Stomach (tissue), 9 donors: ENCODE measurements around the gene PIN1. TPM values are rescaled to one million over a fixed set of nuclear protein-coding genes. Genes with fewer than 3 reads are reported as not detected.

Experiments used
- DNase-seq, 2 donors: peaks; one replicate each; pipeline versions ENCODE4 v3.0.0 to v3.0.0-alpha.2; 2013 to 2019
- H3K27ac ChIP-seq, 5 donors: fragments of 200-600 bp in 4 of 5; sonication (generic) in 4 of 5; one replicate each; pipeline ENCODE4 v1.5.1; 2013 to 2019; ENCODE audit warnings: mild to moderate bottlenecking in 1 of 5, moderate library complexity in 1 of 5
- H3K27me3 ChIP-seq, 3 donors: fragments of 200-600 bp; sonication (generic); one replicate each; pipeline ENCODE4 v1.5.1; 2017 to 2019; ENCODE audit warnings: mixed run types in 1 of 3
- H3K36me3 ChIP-seq, 4 donors: fragments of 200-600 bp; sonication (generic); 1 replicate in 3 of 4; 2 replicates in 1 of 4; pipeline ENCODE4 v1.5.1; 2016 to 2019
- H3K4me1 ChIP-seq, 4 donors: fragments of 200-600 bp; sonication (generic); one replicate each; pipeline ENCODE4 v1.5.1; 2016 to 2019
- H3K4me3 ChIP-seq, 4 donors: fragments of 200-600 bp; sonication (generic) in 3 of 4; one replicate each; pipeline ENCODE4 v1.5.1; 2016 to 2019; ENCODE audit warnings: mild to moderate bottlenecking in 1 of 4
- H3K9me3 ChIP-seq, 4 donors: fragments of 200-600 bp; sonication (generic); one replicate each; pipeline ENCODE4 v1.5.1; 2016 to 2019
- EP300 ChIP-seq: sonication (generic); formaldehyde crosslinking; IDR thresholded peaks from one replicate; pipeline ENCODE4 v1.6.1; 2017; ENCODE audit warnings: antibody characterized with exemption
- POLR2A ChIP-seq, 4 donors: fragments of 450-650 bp; IDR thresholded peaks; one replicate each; pipeline ENCODE4 v1.6.1; 2016; ENCODE audit warnings: antibody characterized with exemption in 4 of 4, control low read depth in 2 of 4, mild to moderate bottlenecking in 1 of 4, moderate library complexity in 1 of 4
- POLR2AphosphoS5 ChIP-seq, 3 donors: sonication (generic); formaldehyde crosslinking; IDR thresholded peaks; one replicate each; pipeline ENCODE4 v1.6.1; 2016; ENCODE audit warnings: antibody characterized with exemption in 3 of 3
- WGBS, 5 donors: extraction: QIAGEN DNeasy Blood & Tissue Kit in 3 of 5; methylation state at CpG; one replicate each; pipeline versions ENCODE4 v1.1.5 to v1.1.7; 2013 to 2018; 5-methylcytosine and 5-hydroxymethylcytosine counted together
- intact Hi-C: fragments of 100-400 bp; cut with DNase I; formaldehyde crosslinking; loops from one replicate; pipeline ENCODE4 v1.15.1; 2023; ENCODE audit warnings: low total_unique reads
- polyA plus RNA-seq, 3 donors: library from polyadenylated mRNA; stranded (reverse); fragments of 200-250 nt; gene quantifications; one replicate each; pipeline ENCODE4 v1.2.3, GENCODE V29; 2013
- total RNA-seq, 5 donors: library from RNA; depleted of rRNA; stranded (reverse); fragments of >200 nt; gene quantifications; one replicate each; pipeline versions ENCODE4 v1.1.0 to v1.2.3, GENCODE V29; 2014 to 2016
- TF ChIP-seq, protein P1 (sequence below), 7 experiments: fragments of 450-650 bp in 4 of 7; fragments of 200-600 bp in 3 of 7; sonication (generic) in 3 of 7; IDR thresholded peaks; one replicate each; pipeline ENCODE4 v1.5.1; 2016 to 2019; ENCODE audit warnings: antibody characterized with exemption in 7 of 7, control low read depth in 2 of 7, mild to moderate bottlenecking in 1 of 7
- donor health status: healthy with polysubstance abuse.
- donor health status: Bipolar disorder and iron deficiency.
- donor health status: healthy.

The PIN1 gene
- total and polyA plus RNA-seq, 8 donors: 24.2 to 105 (median 82.8) TPM

DNA sequence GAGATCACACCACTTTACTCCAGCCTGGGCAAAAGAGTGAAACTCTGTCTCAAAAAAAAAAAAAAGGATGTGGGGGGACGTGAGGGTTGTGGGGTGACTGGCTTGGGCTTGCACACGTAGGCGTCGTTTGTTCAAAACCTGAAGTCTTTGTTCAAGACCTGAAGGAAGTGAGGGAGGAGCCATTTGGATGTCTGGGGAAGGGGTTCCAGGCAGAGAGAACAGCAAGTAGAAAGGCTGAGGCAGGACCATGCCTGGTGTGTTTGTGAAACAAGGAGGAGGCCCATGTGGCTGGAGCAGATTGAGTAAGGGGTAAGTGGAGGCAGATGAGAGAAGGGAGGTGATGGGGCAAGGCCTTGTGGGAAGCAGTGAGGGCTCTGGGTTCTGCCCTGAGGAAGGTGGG lies 27.8 kb downstream of the PIN1 start:
- DNase-seq: no peak
- TF ChIP-seq, protein P1, sequence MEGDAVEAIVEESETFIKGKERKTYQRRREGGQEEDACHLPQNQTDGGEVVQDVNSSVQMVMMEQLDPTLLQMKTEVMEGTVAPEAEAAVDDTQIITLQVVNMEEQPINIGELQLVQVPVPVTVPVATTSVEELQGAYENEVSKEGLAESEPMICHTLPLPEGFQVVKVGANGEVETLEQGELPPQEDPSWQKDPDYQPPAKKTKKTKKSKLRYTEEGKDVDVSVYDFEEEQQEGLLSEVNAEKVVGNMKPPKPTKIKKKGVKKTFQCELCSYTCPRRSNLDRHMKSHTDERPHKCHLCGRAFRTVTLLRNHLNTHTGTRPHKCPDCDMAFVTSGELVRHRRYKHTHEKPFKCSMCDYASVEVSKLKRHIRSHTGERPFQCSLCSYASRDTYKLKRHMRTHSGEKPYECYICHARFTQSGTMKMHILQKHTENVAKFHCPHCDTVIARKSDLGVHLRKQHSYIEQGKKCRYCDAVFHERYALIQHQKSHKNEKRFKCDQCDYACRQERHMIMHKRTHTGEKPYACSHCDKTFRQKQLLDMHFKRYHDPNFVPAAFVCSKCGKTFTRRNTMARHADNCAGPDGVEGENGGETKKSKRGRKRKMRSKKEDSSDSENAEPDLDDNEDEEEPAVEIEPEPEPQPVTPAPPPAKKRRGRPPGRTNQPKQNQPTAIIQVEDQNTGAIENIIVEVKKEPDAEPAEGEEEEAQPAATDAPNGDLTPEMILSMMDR (IDR thresholded peaks at IDR 0.05): no peak
- no peak for TF ChIP-seq POLR2AphosphoS5 (IDR thresholded peaks at IDR 0.05)
- no peak for TF ChIP-seq POLR2A (IDR thresholded peaks at IDR 0.05)
- no peak for TF ChIP-seq EP300
- Histone ChIP-seq H3K4me3 (no peak overlapping the region), H3K27ac (no peak overlapping the region), H3K9me3 (no peaks in the 10 kb centered on the region), H3K27me3 (no peaks in the 10 kb centered on the region), H3K36me3 (no peaks in the 10 kb centered on the region), H3K4me1 (no peaks in the 10 kb centered on the region)
- 58 to 80% (median 69%) methylated on average over 4 of the region's 4 CpGs for WGBS, 5 donors
- intact Hi-C loops: no loop called here

DNA sequence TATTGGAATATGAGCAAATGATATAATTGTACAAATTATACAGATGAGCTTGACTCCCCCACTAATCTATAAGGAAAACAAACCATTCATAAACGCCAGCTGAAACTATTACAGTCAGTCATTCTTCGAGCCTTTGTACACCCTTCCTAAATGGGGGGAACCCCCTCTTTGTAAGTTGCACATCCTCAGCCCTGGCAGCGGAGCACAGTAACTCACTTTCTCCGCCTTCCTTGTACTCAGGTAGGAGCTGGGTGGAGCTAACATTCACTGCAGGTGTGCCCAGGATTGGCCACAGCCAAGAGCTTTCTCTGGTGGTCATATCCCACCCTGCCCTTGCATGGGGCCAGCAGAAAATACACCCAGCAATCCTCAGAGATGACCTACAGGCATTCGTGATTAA lies 28.6 kb downstream of the PIN1 start:
- H3K4me3 ChIP-seq: no peak overlapping the region
- H3K27ac ChIP-seq: no peak overlapping the region
- H3K27me3 ChIP-seq: no peaks in the 10 kb centered on the region
- intact Hi-C loops: no loop called here
- DNase-seq: no peak
- H3K9me3 ChIP-seq: no peaks in the 10 kb centered on the region
- H3K36me3 ChIP-seq: no peaks in the 10 kb centered on the region
- no peaks in the 10 kb centered on the region for H3K4me1 ChIP-seq
- 63 to 79% (median 71%) methylated on average over 5 of the region's 5 CpGs for WGBS, 5 donors
- TF ChIP-seq, protein P1 (IDR thresholded peaks at IDR 0.05): no peak
- TF ChIP-seq POLR2A (IDR thresholded peaks at IDR 0.05) (no peak), POLR2AphosphoS5 (IDR thresholded peaks at IDR 0.05) (no peak), EP300 (no peak)

DNA sequence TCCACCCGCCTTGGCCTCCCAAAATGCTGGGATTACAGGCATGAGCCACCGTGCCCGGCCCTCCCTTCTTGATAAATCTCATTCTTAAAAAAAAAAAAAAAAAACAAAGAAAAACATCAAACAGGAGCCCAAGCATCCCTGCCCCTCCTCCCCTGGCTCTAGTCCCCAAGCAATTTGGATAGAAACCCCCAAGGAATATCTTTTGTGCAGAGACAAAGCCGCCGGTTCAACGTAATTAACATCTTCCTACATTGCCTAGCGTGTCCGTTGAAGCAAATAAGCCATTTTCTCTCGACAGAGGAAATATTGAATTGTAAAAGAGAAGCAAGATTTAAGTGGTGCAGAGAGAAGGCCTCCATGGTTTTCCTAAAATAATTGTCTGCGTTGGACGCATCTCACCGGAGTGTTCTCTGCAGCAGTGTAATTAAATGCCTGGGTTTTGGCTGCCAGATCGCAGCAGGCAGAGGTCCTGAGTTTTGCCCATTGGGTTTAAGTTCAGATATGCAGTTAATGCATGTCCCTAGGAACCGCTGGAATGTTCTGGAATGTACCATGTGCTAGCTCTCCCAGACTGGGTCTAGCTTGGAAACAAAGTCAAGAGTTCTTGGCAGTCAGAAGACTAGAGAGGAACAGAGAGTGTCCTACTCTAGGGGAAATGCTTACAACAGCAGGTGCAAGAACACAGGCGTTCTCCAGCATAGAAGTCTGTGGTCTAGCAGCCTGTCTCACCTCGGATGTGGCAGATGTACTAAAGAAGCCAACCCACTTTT lies 30.8 kb downstream of the PIN1 start:
- Histone ChIP-seq H3K4me3 (no peak overlapping the region), H3K27me3 (no peaks in the 10 kb centered on the region), H3K4me1 (no peaks in the 10 kb centered on the region), H3K27ac (no peak overlapping the region), H3K36me3 (no peaks in the 10 kb centered on the region), H3K9me3 (no peaks in the 10 kb centered on the region)
- TF ChIP-seq, protein P1 (IDR thresholded peaks at IDR 0.05): no peak
- no peak for TF ChIP-seq POLR2A (IDR thresholded peaks at IDR 0.05)
- no peak for TF ChIP-seq EP300
- no peak for TF ChIP-seq POLR2AphosphoS5 (IDR thresholded peaks at IDR 0.05)
- DNase-seq: peak in 1 of 2 donors; percentile 40
- WGBS, 5 donors: 78 to 81% (median 81%) methylated on average over 16 of the region's 16 CpGs
- intact Hi-C loops: no loop called here

DNA sequence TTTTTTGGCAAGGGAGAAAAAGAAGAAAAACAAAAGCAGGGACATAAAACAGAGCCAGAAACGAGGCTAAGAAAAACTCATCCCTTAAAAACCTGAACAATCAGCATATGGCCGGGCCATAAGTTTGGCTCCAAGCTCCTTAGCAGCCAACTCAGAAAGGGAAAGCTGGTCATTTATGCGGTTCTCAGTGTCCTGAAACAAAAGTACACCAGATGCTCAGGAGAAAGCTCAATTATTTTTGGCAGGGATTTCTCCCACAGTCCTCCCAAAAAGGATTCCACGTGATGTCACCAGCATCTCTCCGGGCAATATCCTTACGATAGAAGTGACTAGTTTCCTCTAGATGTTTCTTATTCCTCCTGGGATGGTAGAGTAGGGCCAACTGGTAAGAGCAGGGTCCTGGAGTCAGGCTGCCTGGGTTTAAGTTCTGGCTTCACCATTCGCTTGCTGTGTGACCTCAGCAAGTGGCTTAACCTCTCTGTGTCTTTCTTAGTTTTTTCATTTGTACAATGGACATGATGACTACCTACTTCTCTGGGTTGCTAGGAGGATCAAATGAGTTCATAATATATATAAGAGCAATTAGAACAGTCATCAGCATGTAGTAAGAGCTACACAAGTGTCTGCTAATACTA lies 34.0 kb downstream of the PIN1 start:
- Histone ChIP-seq H3K4me1 (no peaks in the 10 kb centered on the region), H3K27ac (no peak overlapping the region), H3K9me3 (no peaks in the 10 kb centered on the region), H3K4me3 (no peak overlapping the region), H3K36me3 (no peaks in the 10 kb centered on the region), H3K27me3 (peaks cover 0 to 4% (median 0%) of the 10 kb centered on the region in 3 donors)
- intact Hi-C loops: no loop called here
- no peak for TF ChIP-seq POLR2AphosphoS5 (IDR thresholded peaks at IDR 0.05)
- TF ChIP-seq, protein P1 (IDR thresholded peaks at IDR 0.05): no peak
- TF ChIP-seq POLR2A (IDR thresholded peaks at IDR 0.05): no peak
- TF ChIP-seq EP300: no peak
- 73 to 87% (median 83%) methylated on average over 7 of the region's 7 CpGs for WGBS, 5 donors
- no peak for DNase-seq
